HuH-7 (cell line): Measurements from ENCODE around the gene DNAJC5G.
A peak's percentile ranks its signal among the peaks of the same experiment; 100 is the strongest.
"Not testable (repeated sequence)": the region's sequence is repeated elsewhere in the genome, so short reads cannot be mapped to it uniquely, and the experiment has no call there.

Experiments
- DNase-seq: peaks from one replicate; pipeline ENCODE4 v3.0.0; 2011; ENCODE audit warnings: low spot score

DNAJC5G gene

GRCh38 chr2:27281855-27282559 is 6.8 kb downstream of the DNAJC5G start, which contains the start of gene TRIM54:
TSS of gene TRIM54 (plus strand) at chr2:27282429. CDS start at chr2:27282732, 303 bp downstream.
- DNase-seq = no peak

- DNase-seq = no peak
These were observed 7.7 kb downstream of the DNAJC5G start for GRCh38 chr2:27282892-27283291.

GRCh38 chr2:27284996-27285395 is 9.8 kb downstream of the DNAJC5G start:
- no peak for DNase-seq

- no peak for DNase-seq
These were observed 10.2 kb downstream of the DNAJC5G start for GRCh38 chr2:27285481-27285880.

- no peak for DNase-seq
These were observed 13.4 kb downstream of the DNAJC5G start for GRCh38 chr2:27288610-27289009.

- DNase-seq = no peak
These were observed 15.3 kb downstream of the DNAJC5G start for GRCh38 chr2:27290549-27290948.

- DNase-seq = peak; percentile 45
These were observed 16.6 kb downstream of the DNAJC5G start for GRCh38 chr2:27291865-27292264.

GRCh38 chr2:27294928-27295327 is 19.7 kb downstream of the DNAJC5G start:
- DNase-seq = no peak

- DNase-seq = no peak
These were observed 21.2 kb downstream of the DNAJC5G start for GRCh38 chr2:27296481-27296880.

- no peak for DNase-seq
These were observed 22.0 kb downstream of the DNAJC5G start for GRCh38 chr2:27297195-27297594.

GRCh38 chr2:27298391-27299080 is 23.3 kb downstream of the DNAJC5G start:
- no peak for DNase-seq

GRCh38 chr2:27300606-27301005 is 25.4 kb downstream of the DNAJC5G start:
- not testable (repeated sequence) for DNase-seq

GRCh38 chr2:27303093-27304025 is 28.1 kb downstream of the DNAJC5G start:
- peak; percentile 88 for DNase-seq

- DNase-seq = no peak
These were observed 29.4 kb downstream of the DNAJC5G start for GRCh38 chr2:27304488-27305240.

- DNase-seq = no peak
These were observed 30.3 kb downstream of the DNAJC5G start for GRCh38 chr2:27305516-27305915.

- DNase-seq = no peak
These were observed 30.9 kb downstream of the DNAJC5G start for GRCh38 chr2:27306136-27306535.

- DNase-seq = no peak
These were observed 31.5 kb downstream of the DNAJC5G start for GRCh38 chr2:27306573-27307286.

- no peak for DNase-seq
These were observed 32.0 kb downstream of the DNAJC5G start for GRCh38 chr2:27307287-27307544.

- DNase-seq = no peak
These were observed 32.5 kb downstream of the DNAJC5G start for GRCh38 chr2:27307545-27308358.

GRCh38 chr2:27308359-27308881 is 33.2 kb downstream of the DNAJC5G start, which contains the start of gene UCN:
TSS of gene UCN (minus strand) at chr2:27308445. CDS start at chr2:27307895, 550 bp downstream.
- DNase-seq = peak; percentile 55
